ENCODE data around the gene PHLPP1. TPM values are rescaled to one million over a fixed set of nuclear protein-coding genes. Genes with fewer than 3 reads are reported as not detected.

PHLPP1 gene
- total and polyA plus RNA-seq, 3 experiments from 2014 or later, result 0.93 to 14.8 (median 13.5) TPM

- Histone ChIP-seq H3K9me3 (ENCODE audit: low read length) (no peaks in the 10 kb centered on the region), H3K27me3 (ENCODE audit: insufficient read depth, low read length, poor library complexity, severe bottlenecking) (no peaks in the 10 kb centered on the region), H3K27ac (ENCODE audit: low read depth, low read length) (no peak overlapping the region), H3K4me3 (ENCODE audit: low read length) (no peak overlapping the region), H3K4me1 (ENCODE audit: insufficient read depth, low read length) (peaks cover 5% of the 10 kb centered on the region), H3K36me3 (ENCODE audit: insufficient read depth, low read length) (no peaks in the 10 kb centered on the region)
- peaks cover 7 to 8% (median 8%) of the 10 kb centered on the region in 3 donors for H3K4me1 Mint-ChIP-seq
- ChIA-PET POLR2A (no interaction called here), CTCF (interaction anchor here (1.0 kb wide), 1 partner anchor 263 kb away, joined by 3 read pairs; the partner anchor contains the start of gene PHLPP1)
- no peak overlapping the region for H3K27ac Mint-ChIP-seq
- H3K9me3 Mint-ChIP-seq, result no peaks in the 10 kb centered on the region
- H3K4me3 Mint-ChIP-seq, result no peak overlapping the region
- peaks cover 0 to 34% (median 10%) of the 10 kb centered on the region in 3 donors for H3K36me3 Mint-ChIP-seq
- DNase-seq, result no peak
- H3K27me3 Mint-ChIP-seq, result no peaks in the 10 kb centered on the region
Observed at GRCh38 chr18:62978251-62979049, 263.1 kb downstream of the PHLPP1 start.

DNA sequence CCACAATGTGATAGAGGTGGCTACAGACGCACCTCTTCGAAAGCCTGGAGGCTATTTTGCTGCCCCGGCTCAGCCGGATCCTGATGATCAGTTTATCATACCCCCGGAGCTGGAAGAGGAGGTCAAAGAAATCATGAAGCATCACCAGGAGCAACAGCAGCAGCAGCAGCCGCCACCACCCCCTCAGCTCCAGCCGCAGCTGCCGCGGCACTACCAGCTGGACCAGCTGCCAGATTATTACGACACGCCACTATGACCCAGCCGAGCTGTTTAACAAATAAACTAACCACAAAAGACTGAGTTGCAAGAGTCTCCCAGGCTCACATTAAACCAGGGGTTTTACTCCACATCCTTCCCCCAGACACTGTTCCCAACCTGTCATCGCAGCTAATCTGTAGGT is 263.8 kb downstream of the PHLPP1 start:
- ChIA-PET POLR2A (no interaction called here), CTCF (interaction anchor here (1.0 kb wide), 1 partner anchor 264 kb away, joined by 3 read pairs; the partner anchor contains the start of gene PHLPP1)
- H3K27me3 Mint-ChIP-seq, result no peaks in the 10 kb centered on the region
- Histone ChIP-seq H3K27me3 (ENCODE audit: insufficient read depth, low read length, poor library complexity, severe bottlenecking) (no peaks in the 10 kb centered on the region), H3K4me1 (ENCODE audit: insufficient read depth, low read length) (peaks cover 5% of the 10 kb centered on the region), H3K36me3 (ENCODE audit: insufficient read depth, low read length) (no peaks in the 10 kb centered on the region), H3K27ac (ENCODE audit: low read depth, low read length) (no peak overlapping the region), H3K4me3 (ENCODE audit: low read length) (no peak overlapping the region), H3K9me3 (ENCODE audit: low read length) (no peaks in the 10 kb centered on the region)
- peaks cover 0 to 33% (median 10%) of the 10 kb centered on the region in 3 donors for H3K36me3 Mint-ChIP-seq
- peaks cover 7 to 8% (median 8%) of the 10 kb centered on the region in 3 donors for H3K4me1 Mint-ChIP-seq
- DNase-seq, result no peak
- H3K9me3 Mint-ChIP-seq, result no peaks in the 10 kb centered on the region
- no peak overlapping the region for H3K4me3 Mint-ChIP-seq
- peak overlapping the region in 1 of 8 donors; percentile 47 for H3K27ac Mint-ChIP-seq

DNA sequence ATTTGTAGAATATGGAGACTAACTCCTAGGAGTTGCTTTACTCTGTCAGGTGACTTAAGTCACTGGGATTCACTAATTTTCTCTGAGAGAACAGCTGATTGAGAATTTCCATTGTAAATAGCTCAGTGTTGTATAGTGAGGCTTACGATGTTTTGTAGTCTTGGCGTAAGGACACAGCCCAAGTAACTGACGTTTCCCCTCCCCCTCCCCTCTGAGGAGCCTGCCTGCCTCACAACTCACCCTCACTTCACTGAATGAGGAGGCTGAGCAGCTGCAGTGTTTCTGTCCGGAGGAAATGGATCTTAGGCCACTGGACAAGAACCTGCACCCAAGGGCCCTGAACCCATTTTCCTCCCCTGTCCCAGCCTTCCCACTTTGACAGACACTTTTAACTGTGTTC is 264.6 kb downstream of the PHLPP1 start:
- no peak for DNase-seq
- Histone ChIP-seq H3K36me3 (ENCODE audit: insufficient read depth, low read length) (no peaks in the 10 kb centered on the region), H3K27me3 (ENCODE audit: insufficient read depth, low read length, poor library complexity, severe bottlenecking) (no peaks in the 10 kb centered on the region), H3K9me3 (ENCODE audit: low read length) (no peaks in the 10 kb centered on the region), H3K27ac (ENCODE audit: low read depth, low read length) (no peak overlapping the region), H3K4me3 (ENCODE audit: low read length) (no peak overlapping the region), H3K4me1 (ENCODE audit: insufficient read depth, low read length) (peaks cover 5% of the 10 kb centered on the region)
- H3K36me3 Mint-ChIP-seq, result peaks cover 0 to 30% (median 10%) of the 10 kb centered on the region in 3 donors
- ChIA-PET CTCF (interaction anchor here (0.7 to 4.3 kb wide), 4 partner anchors 22 to 395 kb away, joined by 3 to 45 read pairs (median 4); partner anchors contain the start of gene PHLPP1), POLR2A (no interaction called here)
- H3K27ac Mint-ChIP-seq, result peak overlapping the region in 1 of 8 donors; percentile 55
- no peaks in the 10 kb centered on the region for H3K9me3 Mint-ChIP-seq
- H3K27me3 Mint-ChIP-seq, result no peaks in the 10 kb centered on the region
- peaks cover 7 to 8% (median 8%) of the 10 kb centered on the region in 3 donors for H3K4me1 Mint-ChIP-seq
- H3K4me3 Mint-ChIP-seq, result no peak overlapping the region

DNA sequence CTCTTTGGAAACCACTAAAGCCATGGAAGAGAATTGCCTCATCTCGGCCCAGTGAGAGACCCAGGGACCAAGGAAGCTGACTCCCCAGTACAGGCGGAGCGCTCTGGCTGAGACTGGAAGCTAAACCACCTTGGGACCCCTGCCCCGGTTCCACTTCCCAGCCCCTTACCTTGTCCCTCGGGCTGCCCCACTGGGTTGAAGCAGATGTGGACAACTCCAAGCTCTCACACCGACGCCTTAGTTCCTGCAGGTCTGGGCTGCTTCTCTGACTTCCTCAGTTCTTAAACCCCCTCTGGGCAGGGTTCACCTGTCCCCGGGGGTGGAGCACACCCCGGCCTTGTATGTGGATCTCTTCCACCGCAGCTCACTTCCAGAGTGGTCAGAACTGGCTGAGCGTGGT is 266.2 kb downstream of the PHLPP1 start:
- no peak for DNase-seq
- Histone ChIP-seq H3K4me3 (ENCODE audit: low read length) (no peak overlapping the region), H3K36me3 (ENCODE audit: insufficient read depth, low read length) (no peaks in the 10 kb centered on the region), H3K27me3 (ENCODE audit: insufficient read depth, low read length, poor library complexity, severe bottlenecking) (no peaks in the 10 kb centered on the region), H3K9me3 (ENCODE audit: low read length) (no peaks in the 10 kb centered on the region), H3K4me1 (ENCODE audit: insufficient read depth, low read length) (peaks cover 5% of the 10 kb centered on the region), H3K27ac (ENCODE audit: low read depth, low read length) (no peak overlapping the region)
- POLR2A ChIA-PET, result no interaction called here
- Mint-ChIP-seq H3K9me3 (no peaks in the 10 kb centered on the region), H3K27me3 (no peaks in the 10 kb centered on the region), H3K4me3 (no peak overlapping the region), H3K4me1 (peaks cover 7 to 8% (median 8%) of the 10 kb centered on the region in 3 donors), H3K36me3 (peaks cover 0 to 18% (median 7%) of the 10 kb centered on the region in 3 donors), H3K27ac (peak overlapping the region in 1 of 8 donors; percentile 70)
- CTCF ChIA-PET, result interaction anchor here (1.2 to 4.3 kb wide), 9 partner anchors 9 to 732 kb away, joined by 3 to 45 read pairs (median 5); partner anchors contain the start of gene PHLPP1

- DNase-seq, result peak; percentile 26 to 64 (median 39)
- Histone ChIP-seq H3K4me3 (ENCODE audit: low read length) (no peak overlapping the region), H3K9me3 (ENCODE audit: low read length) (no peaks in the 10 kb centered on the region), H3K27ac (ENCODE audit: low read depth, low read length) (no peak overlapping the region), H3K27me3 (ENCODE audit: insufficient read depth, low read length, poor library complexity, severe bottlenecking) (no peaks in the 10 kb centered on the region), H3K36me3 (ENCODE audit: insufficient read depth, low read length) (no peaks in the 10 kb centered on the region), H3K4me1 (ENCODE audit: insufficient read depth, low read length) (peaks cover 5% of the 10 kb centered on the region)
- Mint-ChIP-seq H3K27me3 (peaks cover 0 to 2% of the 10 kb centered on the region in 2 donors), H3K36me3 (peaks cover 0 to 14% (median 7%) of the 10 kb centered on the region in 3 donors), H3K27ac (peak overlapping the region in 1 of 8 donors; percentile 72), H3K4me1 (peaks cover 7 to 8% (median 8%) of the 10 kb centered on the region in 3 donors), H3K9me3 (peaks cover 0 to under 1% (median 0%) of the 10 kb centered on the region in 5 donors), H3K4me3 (peak overlapping the region in 6 of 7 donors; percentile 51 to 71 (median 59))
- CTCF ChIA-PET, result interaction anchor here (0.7 to 4.3 kb wide), 11 partner anchors 10 to 734 kb away, joined by 3 to 45 read pairs (median 5); partner anchors contain the start of gene PHLPP1
- POLR2A ChIA-PET, result interaction anchor here (1.1 kb wide), 1 partner anchor 267 kb away, joined by 4 read pairs; the partner anchor contains the start of gene PHLPP1
Observed at GRCh38 chr18:62982600-62983251, 267.4 kb downstream of the PHLPP1 start.

- CTCF ChIA-PET, result interaction anchor here (0.6 kb wide), 1 partner anchor 525 kb away, joined by 3 read pairs; no protein-coding TSS in a partner anchor
- Histone ChIP-seq H3K36me3 (ENCODE audit: insufficient read depth, low read length) (no peaks in the 10 kb centered on the region), H3K27ac (ENCODE audit: low read depth, low read length) (no peak overlapping the region), H3K27me3 (ENCODE audit: insufficient read depth, low read length, poor library complexity, severe bottlenecking) (no peaks in the 10 kb centered on the region), H3K4me3 (ENCODE audit: low read length) (no peak overlapping the region), H3K9me3 (ENCODE audit: low read length) (no peaks in the 10 kb centered on the region), H3K4me1 (ENCODE audit: insufficient read depth, low read length) (peaks cover 5% of the 10 kb centered on the region)
- no peak overlapping the region for H3K4me3 Mint-ChIP-seq
- POLR2A ChIA-PET, result no interaction called here
- no peak for DNase-seq
- peaks cover 0 to 4% of the 10 kb centered on the region in 2 donors for H3K27me3 Mint-ChIP-seq
- peaks cover 7 to 8% (median 8%) of the 10 kb centered on the region in 3 donors for H3K4me1 Mint-ChIP-seq
- H3K27ac Mint-ChIP-seq, result no peak overlapping the region
- peaks cover 0 to 4% (median 0%) of the 10 kb centered on the region in 5 donors for H3K9me3 Mint-ChIP-seq
- H3K36me3 Mint-ChIP-seq, result peaks cover 0 to 2% (median 0%) of the 10 kb centered on the region in 3 donors
Observed at GRCh38 chr18:62984656-62985315, 269.4 kb downstream of the PHLPP1 start.

- H3K4me1 ChIP-seq (ENCODE audit: insufficient read depth, low read length), result peaks cover 5% of the 10 kb centered on the region
- Mint-ChIP-seq H3K27me3 (peaks cover 9 to 10% of the 10 kb centered on the region in 2 donors), H3K27ac (no peak overlapping the region), H3K9me3 (peaks cover 0 to 4% (median 0%) of the 10 kb centered on the region in 5 donors), H3K4me3 (no peak overlapping the region), H3K4me1 (peaks cover 7 to 8% (median 8%) of the 10 kb centered on the region in 3 donors), H3K36me3 (no peaks in the 10 kb centered on the region)
- H3K9me3 ChIP-seq (ENCODE audit: low read length), result no peaks in the 10 kb centered on the region
- no peak overlapping the region for H3K4me3 ChIP-seq (ENCODE audit: low read length)
- ChIA-PET POLR2A (no interaction called here), CTCF (no interaction called here)
- H3K27me3 ChIP-seq (ENCODE audit: insufficient read depth, low read length, poor library complexity, severe bottlenecking), result no peaks in the 10 kb centered on the region
- no peaks in the 10 kb centered on the region for H3K36me3 ChIP-seq (ENCODE audit: insufficient read depth, low read length)
- no peak overlapping the region for H3K27ac ChIP-seq (ENCODE audit: low read depth, low read length)
- no peak for DNase-seq
Observed at GRCh38 chr18:62986490-62986889, 271.1 kb downstream of the PHLPP1 start.
